Measurements from ENCODE around the gene PIK3R5.

PIK3R5 gene, protein sequence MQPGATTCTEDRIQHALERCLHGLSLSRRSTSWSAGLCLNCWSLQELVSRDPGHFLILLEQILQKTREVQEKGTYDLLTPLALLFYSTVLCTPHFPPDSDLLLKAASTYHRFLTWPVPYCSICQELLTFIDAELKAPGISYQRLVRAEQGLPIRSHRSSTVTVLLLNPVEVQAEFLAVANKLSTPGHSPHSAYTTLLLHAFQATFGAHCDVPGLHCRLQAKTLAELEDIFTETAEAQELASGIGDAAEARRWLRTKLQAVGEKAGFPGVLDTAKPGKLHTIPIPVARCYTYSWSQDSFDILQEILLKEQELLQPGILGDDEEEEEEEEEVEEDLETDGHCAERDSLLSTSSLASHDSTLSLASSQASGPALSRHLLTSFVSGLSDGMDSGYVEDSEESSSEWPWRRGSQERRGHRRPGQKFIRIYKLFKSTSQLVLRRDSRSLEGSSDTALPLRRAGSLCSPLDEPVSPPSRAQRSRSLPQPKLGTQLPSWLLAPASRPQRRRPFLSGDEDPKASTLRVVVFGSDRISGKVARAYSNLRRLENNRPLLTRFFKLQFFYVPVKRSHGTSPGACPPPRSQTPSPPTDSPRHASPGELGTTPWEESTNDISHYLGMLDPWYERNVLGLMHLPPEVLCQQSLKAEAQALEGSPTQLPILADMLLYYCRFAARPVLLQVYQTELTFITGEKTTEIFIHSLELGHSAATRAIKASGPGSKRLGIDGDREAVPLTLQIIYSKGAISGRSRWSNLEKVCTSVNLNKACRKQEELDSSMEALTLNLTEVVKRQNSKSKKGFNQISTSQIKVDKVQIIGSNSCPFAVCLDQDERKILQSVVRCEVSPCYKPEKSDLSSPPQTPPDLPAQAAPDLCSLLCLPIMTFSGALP

DNA sequence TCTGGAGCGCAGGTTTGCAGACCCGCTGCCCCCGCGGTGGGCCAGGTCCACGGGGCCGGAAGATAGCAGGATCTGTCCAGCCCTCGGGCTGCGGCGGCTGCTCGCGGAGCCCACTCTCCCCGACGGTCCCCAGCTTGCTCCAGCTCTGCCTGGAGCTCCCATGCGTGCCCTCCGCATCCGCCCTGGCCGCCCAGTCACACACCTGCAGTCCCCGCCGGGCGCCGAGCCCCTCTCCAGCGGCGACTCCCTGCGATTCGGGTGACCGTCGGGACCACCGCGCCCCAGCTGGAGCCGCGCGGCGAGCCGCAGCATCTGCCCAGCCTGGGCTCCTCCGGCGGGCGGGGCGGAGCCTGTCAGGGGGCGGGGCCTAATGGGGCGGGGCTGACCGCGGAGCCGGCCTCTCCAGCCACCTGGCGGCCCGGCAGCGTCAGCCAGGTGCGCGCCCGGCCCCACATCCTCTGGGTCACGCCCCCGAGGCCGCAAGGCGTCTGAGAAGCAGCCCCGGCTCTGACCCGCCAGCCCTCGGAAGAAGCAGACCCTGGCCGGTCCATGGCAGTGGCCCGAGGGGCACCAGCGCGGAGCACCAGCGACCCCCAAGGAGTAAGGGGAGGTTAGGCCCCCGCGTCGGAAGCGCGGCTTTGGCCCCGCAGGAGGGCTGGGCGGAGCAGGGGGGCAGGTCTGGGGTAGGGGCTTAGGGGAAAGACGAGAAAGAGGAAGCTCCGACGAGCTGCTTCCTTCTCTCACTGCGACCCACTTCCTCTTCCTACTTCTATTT lies at the start of gene PIK3R5:
Gene PIK3R5, minus strand, starts transcription at position 314 of the 775 bp plus-strand sequence. CDS start 54,213 bp downstream, outside the sequence.
- in situ Hi-C loops (cut with HindIII; ENCODE audit: low sequenced_read_pairs): no loop called here

DNA sequence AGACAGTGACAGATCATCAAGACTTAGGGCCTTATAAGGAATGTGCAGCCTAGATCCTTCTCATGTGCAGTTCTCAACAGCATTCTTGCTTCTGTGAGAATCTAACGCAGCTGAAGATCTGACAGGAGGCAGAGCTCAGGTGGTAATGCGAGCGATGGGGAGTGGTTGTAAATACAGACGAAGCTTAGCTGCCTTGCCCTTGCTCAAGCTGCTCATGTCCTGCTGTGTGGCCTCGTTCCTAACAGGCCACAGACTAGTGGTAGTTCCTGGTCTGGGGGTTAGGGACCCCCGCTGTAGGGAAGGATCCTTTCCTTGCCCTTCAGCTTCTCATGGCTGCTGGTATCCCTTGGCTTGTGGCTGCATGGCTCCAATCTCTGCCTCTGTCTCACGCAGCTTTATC lies 45.5 kb upstream of the PIK3R5 start:
- in situ Hi-C loops (cut with HindIII; ENCODE audit: low sequenced_read_pairs): loop anchor here (10.0 kb wide), 1 partner anchor 56 kb away; no protein-coding TSS in a partner anchor

DNA sequence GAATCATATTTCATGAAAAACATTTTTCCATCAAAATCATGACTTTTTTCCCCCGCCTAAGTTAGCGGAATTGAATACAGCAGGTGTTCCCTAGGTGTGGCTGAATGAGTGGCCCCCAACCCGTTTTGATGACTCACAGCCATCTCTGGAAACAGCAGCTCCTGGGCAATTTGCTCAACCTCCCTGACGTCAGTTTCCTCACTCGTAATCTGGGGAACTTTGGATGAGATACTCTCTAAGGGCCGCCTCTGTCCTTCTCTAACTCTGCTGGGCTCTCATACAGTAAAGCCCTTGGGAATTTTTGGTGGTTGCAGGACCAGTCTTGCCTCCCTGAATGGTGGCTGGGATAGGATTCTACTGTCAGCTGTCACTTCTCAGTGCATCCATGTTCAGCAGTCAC lies 44.2 kb upstream of the PIK3R5 start:
- in situ Hi-C loops (cut with HindIII; ENCODE audit: low sequenced_read_pairs): loop anchor here (10.0 kb wide), 1 partner anchor 55 kb away; no protein-coding TSS in a partner anchor

DNA sequence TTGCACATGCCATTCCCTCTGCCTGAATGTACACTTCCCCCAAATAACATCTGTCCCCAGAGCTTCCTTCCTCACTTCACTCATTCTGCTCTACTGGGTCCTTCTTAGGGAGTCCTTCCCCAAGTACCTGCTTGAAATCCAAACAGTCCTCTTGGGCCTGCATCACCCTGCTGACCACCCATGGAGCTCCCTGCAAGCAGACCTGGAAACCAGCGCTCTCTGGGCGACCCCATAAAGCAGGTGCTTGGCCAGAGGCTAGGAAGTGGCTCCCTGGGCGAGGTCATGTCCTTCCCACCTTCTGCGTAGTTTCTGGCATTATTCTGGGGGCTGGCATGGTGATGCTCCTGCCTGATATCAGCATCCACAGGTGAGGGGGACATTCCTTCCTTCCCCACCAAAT lies 43.6 kb upstream of the PIK3R5 start:
- in situ Hi-C loops (cut with HindIII; ENCODE audit: low sequenced_read_pairs): no loop called here

DNA sequence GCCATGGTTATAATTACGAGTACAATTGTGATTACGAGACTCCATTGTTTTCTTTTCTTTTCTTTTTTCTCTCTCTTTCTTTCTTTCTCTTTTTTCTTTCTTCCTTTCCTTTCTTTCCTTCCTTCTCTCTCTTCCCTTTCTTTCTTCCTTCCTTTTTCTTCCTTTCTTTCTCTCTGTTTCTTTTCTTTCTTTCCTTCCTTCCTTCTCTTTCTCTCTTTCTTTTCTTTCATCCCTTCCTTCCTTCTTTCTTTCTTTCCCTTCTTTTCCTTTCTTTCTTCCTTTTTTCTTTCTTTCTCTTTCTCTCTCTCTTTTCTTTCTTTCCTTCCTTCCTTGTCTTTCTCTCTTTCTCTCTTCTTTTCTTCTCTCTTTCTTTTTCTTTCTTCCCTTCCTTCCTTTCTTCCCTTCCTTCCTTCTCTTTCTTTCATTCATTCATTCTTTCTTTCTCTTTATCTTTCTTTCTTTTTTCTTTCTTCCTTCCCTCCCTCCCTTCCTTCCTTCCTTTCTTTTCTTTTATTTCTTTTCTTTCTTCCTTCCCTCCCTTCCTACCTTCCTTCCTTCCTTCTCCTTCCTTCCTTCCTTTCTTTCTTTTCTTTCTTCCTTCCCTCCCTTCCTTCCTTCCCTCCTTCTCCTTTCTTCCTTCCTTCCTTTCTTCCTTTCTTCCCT lies 41.7 kb upstream of the PIK3R5 start:
- in situ Hi-C loops (cut with HindIII; ENCODE audit: low sequenced_read_pairs): no loop called here

DNA sequence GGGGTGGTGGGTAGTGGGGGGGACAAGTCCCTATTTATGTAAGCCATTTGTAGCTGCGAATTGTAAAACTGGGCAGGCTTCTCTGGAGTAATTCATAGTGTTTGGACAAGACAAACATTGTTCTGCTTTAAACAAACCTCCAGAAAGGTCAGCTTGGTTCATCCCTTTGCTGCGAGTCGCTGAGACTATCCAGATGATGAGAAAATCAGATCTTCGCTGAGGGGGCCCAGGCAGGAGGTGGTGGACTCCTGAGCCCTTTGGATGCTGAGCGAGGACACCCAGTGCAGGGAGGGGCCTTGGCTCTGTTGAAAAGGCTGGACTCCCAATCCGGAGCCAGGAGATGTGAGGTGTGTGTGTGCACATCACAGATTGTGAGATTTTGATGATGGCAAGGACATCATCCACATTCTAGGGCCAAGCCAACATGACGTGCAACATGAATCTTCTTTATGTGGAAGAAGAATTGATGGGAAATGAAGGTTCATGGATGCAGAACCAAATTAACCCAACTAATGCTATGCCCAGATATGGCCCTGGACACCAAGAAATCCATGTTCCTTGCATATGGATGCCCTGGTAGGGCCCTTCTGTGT lies 40.8 kb upstream of the PIK3R5 start:
- in situ Hi-C loops (cut with HindIII; ENCODE audit: low sequenced_read_pairs): no loop called here

DNA sequence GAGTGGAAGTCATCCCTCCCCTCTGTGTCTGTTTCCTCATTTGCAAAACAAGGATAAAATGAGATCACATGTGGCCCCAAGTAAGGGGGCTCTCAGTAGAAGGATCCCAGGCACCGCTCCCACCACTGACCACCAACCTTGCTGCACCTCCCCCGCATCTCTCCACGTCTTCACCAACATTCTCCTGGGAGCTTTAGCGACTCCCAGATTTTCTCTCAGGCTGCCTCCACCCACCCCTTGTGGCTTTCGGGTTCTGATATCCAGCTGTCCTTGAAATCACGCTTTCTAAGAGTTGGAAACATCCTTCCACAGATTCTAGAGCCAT lies 39.4 kb upstream of the PIK3R5 start:
- in situ Hi-C loops (cut with HindIII; ENCODE audit: low sequenced_read_pairs): no loop called here

DNA sequence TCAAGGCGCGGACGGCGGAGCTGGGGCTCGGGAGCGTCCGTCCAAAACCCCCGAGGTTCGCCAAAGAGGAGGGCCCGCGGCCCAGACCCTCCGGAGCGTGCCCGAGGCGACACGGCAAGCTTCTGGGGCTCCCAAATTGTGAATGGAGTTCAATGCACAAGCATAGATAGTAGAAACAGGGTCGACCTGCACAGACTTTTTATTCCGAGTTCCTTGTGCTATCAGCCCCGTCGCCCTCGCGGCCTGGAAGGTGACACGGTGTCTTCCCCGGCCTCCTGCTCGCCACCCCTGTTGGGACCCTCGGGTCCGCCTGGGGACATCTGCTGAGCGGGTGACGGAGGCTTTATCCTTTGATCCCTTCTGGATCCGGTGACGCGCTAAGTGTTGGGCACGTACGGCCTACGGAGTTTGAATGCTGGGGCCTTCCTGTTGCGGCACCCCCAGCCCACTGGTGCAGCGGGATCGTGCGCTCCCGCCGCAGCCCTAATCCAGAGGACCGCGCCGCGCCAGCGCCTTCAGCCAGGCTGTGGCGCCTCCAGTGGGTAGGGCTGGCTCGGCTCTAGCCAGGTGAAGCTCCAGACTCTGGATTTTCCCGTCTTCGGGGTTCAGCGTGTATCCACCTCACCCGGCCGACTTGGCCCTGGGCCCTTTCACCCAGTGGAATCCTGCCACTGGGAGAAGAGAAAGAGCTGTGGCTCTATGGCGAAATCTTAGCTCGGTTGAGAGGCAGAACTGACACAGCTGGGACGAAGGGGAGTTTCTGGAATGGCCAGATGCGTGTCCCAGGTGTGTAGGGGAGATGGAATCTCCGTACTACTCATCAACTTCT lies 38.8 kb upstream of the PIK3R5 start:
- in situ Hi-C loops (cut with HindIII; ENCODE audit: low sequenced_read_pairs): no loop called here

DNA sequence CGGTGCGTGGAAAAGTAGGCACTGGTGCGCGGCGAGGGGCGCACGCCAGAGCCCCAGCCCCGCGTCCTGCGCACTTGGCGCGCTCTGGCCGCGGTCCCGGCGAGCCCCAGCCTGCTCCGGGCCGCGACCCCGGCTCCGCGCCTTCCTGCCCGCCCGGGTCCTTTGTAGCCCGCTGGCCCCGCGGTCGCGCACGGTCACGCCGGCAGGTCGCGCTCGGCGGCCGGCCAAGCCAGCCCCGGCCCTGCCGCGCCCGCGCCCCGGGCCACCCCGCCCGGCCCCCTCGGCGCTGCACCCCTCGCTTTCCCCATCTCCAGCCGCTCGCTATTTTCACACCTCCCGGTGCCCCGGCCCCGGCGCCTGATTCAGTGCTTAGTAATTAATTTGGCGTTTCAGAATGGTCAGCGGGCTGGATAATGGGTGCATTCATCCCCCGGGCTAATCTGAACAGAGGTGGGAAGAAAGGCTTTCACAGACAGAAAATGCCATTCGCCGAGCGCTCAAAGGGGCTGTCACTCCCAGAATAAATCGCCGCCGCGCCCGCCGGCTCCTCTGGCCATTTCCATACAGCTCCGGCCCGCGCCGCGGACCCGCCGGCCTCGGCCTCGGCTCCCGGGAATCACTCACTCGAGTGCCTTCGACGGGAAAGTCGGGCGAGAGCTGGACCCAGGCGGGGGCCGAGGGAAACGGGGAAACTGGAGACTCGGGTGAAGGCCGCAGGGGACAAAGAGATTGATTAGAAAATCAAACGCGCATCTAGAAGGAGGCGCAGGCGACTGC lies 38.0 kb upstream of the PIK3R5 start:
- in situ Hi-C loops (cut with HindIII; ENCODE audit: low sequenced_read_pairs): no loop called here

DNA sequence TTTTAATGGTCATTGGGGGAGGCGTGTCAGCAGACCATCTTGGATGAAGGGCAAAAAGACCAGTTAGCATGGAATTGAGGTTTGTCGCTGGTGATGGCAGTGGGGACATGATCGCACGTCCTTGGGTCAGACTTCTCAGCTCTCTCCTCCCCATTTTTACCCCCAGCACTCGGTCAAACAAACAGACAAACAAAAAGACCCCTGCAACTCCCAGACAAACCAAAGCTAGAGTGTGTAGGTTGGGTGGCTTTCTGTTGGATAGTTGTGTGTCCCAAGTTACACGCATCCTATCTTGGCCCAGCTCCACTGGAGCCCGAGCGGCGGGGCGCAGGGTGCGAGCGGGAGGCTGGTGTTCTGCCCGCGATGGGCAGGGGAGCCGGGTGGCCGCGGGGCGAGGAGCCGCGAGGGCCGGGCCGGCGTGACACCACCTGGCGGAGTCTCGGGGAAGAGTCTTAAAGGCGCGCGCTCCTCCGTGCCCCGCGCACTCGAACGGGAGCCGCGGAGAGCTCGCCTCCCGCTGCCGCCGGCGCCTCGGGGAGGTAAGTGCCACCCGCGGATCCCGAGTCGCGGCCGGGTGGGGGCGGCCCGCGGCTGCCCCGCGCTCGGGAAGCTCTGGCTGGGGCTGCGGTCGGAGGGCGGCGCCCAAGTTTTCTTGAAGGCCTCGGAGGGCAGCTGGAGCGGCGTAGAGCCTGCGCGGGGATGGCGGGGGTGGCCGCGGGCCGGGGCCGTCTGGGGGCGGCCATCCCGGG lies 37.3 kb upstream of the PIK3R5 start:
- in situ Hi-C loops (cut with HindIII; ENCODE audit: low sequenced_read_pairs): no loop called here

DNA sequence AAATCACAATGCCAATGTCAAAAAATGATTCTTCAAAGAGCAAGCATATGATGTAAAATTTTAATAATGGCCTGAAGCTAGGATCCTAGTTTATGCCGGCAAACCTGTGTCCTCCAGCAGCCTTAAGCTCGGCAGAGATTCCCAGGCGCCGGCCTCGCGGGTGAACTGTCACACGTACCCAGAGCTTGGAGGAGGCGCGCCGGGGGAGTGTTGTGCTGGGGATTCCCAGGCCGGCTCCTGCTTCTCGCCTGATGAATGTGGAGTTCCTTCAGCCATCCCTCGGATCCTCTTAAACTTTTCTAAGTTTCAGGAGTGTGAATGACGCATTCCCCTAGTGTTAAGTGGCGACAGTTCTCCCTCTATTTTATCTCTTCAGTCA lies 36.7 kb upstream of the PIK3R5 start:
- in situ Hi-C loops (cut with HindIII; ENCODE audit: low sequenced_read_pairs): no loop called here

DNA sequence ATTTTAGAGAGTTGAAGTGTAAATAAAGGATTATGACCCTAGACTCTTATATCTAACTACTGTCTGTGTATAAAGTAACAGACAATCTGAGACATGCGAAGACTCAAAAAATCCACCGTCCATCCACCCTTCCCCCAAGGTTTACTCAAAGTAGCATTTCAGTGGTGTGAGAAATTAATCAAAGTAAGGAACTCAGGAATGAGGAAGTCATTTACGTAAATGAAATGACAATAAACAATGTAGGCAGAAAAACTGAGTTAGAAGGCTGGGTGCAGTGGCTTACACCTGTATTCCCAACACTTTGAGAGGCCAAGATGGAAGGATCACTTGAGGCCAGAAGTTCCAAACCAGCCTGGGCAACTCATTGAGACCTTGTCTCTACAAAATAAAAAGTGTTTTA lies 36.1 kb upstream of the PIK3R5 start:
- in situ Hi-C loops (cut with HindIII; ENCODE audit: low sequenced_read_pairs): no loop called here

DNA sequence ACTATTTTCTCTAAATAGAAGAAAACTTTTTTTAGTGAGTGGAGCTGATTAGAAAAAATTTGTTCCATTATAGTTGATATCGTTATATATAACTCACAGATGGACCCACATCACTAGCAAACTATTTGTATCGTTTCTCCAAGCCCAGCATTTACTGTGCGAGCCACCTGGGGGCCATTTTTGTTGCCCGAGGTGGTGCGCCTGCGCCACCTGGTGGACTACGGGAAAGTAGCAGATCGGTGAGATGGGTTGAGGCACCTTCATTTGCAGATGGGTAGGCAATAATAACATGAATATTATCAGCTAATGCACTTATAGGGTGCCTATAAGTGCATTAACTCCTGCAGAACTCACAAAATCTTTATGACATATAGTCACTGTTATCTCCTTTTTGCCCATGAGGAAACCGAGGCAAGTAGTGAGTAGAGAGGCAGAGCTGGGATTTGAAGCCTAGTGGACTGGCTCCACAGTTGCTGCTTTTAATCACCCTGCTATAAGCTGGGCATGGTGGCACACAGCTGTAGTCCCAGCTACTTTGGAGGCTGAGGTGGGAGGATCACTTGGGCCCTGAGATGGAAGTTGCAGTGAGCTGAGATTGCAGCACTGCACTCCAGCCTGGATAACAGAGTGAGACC lies 32.6 kb upstream of the PIK3R5 start:
- in situ Hi-C loops (cut with HindIII; ENCODE audit: low sequenced_read_pairs): no loop called here

DNA sequence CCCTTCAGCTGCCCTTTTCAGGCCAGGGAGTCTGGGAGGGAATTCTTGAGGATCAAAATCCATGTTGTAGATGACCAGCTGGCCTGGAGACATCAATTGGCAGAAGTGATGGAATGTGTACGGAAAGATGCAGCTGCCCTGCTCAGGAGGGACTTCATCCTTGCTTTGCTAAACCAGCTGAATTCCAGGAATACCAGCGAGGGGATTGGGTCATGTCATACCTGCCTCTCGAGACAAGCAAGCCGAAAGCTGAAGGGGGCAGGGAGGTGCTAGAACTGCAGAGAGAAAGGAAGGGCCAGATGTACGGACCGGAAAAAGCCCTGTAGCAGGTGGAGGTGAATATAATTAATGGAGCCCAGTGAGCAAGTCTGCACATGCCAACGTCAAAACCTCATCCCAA lies 30.2 kb upstream of the PIK3R5 start:
- in situ Hi-C loops (cut with HindIII; ENCODE audit: low sequenced_read_pairs): no loop called here

DNA sequence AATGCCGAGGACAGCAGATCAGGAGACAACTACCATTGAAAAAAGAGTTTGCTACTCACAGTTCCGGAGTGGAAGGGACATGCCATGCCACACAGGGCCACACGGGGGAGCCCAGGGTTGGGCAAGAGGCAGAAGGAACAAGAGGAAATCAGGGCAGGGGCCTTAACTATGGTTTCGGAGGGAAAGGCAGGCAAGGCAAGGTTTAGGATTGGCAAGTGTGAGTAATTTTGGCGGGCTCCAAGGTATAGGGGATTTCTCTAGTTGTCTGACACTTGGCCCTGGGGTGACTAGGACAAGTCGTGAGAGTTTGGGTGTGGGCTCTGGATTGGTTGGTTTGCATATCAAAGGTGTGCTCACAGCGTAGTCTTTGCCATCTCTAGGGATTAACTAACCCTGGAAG lies 28.8 kb upstream of the PIK3R5 start:
- in situ Hi-C loops (cut with HindIII; ENCODE audit: low sequenced_read_pairs): no loop called here

DNA sequence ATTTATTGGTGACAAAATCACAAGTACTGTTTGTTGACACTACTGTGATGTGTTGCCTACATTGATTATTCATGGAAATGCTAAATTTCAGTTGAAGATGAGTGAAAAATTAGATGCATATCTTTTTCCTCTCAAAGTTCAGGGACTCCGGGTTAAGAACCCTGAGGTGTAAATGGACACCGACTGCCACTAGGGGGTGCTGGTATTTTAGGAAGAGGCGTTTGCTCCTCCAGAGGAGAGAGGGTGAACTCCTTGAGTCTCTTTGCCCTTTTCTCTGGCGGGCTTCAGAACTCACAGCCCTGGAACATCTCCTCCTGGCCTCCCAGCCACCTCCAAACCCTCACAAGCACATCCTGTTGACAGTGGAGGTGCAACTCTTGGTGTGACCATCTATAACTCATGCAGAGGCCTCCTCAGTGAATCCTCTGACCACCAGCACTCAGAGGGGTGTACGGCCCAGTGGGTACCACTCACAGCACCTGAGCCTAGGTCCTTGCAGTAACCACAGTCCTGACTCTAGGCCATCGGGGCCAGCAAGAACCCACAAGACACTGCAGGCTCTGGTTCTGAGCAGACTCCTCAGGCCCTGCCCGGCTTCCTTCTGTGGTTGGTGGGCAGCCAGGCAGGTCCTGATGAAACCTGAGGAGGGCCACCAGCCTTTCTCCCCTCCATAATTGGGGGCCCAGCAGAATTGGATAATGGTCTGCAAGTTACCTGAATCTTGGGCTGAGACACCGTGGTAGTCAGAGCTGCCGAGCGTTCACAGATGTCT lies 26.2 kb upstream of the PIK3R5 start:
- in situ Hi-C loops (cut with HindIII; ENCODE audit: low sequenced_read_pairs): no loop called here

All from DLD1 (cell line).